H1 (cell line): ENCODE measurements around the gene WBP1L. TPM values are rescaled to one million over a fixed set of nuclear protein-coding genes. Genes with fewer than 3 reads are reported as not detected.

ENCODE experiments used
- CTCF ChIA-PET: fragments of 300-600 bp; sonication (Branson Sonifier 250); formaldehyde crosslinking; loops from one replicate; lab custom pipeline; 2021; ENCODE audit not compliant: partially characterized antibody; lab: Charles Lee
- POLR2A ChIA-PET: fragments of 300-600 bp; sonication (Branson Sonifier 250); formaldehyde crosslinking; loops from one replicate; lab custom pipeline; 2021; ENCODE audit warnings: inconsistent platforms; ENCODE audit not compliant: partially characterized antibody; lab: Charles Lee
- DNase-seq, 2 experiments: peaks; one replicate each; pipeline versions ENCODE4 v3.0.0 to v3.0.0-alpha.2; 2010 to 2022; ENCODE audit warnings: low spot score in 2 of 2, low read depth in 1 of 2, mixed read lengths in 1 of 2
- FAIRE-seq: peaks from 2 replicates; lab custom pipeline; 2011; peaks lifted over from hg19 to GRCh38; lab: Jason Lieb, UNC
- H2AFZ ChIP-seq: 2 replicates; pipeline ENCODE4 v1.8.1; 2012; ENCODE audit warnings: low read length, inconsistent platforms
- H2AK5ac ChIP-seq: 2 replicates; pipeline ENCODE4 v1.6.1; 2013; ENCODE audit warnings: low read depth, low read length
- H2BK120ac ChIP-seq: replicated peaks from 2 replicates; pipeline ENCODE3; 2013; ENCODE audit warnings: low read depth, low read length, inconsistent platforms
- H2BK12ac ChIP-seq: 2 replicates; pipeline ENCODE4 v1.6.1; 2013; ENCODE audit warnings: low read depth, low read length
- H2BK15ac ChIP-seq: 2 replicates; pipeline ENCODE4 v1.6.1; 2013; ENCODE audit warnings: low read length
- H2BK20ac ChIP-seq: 2 replicates; pipeline ENCODE4 v1.6.1; 2013; ENCODE audit warnings: low read length
- H2BK5ac ChIP-seq: 2 replicates; pipeline ENCODE4 v1.6.1; 2013; ENCODE audit warnings: low read depth, low read length
- H3K14ac ChIP-seq: 2 replicates; pipeline ENCODE4 v1.6.1; 2013; ENCODE audit warnings: inconsistent platforms; ENCODE audit not compliant: insufficient read length
- H3K18ac ChIP-seq: 2 replicates; pipeline ENCODE4 v1.6.1; 2013; ENCODE audit warnings: low read length; ENCODE audit errors: extremely low read depth
- H3K23ac ChIP-seq: 2 replicates; pipeline ENCODE4 v1.6.1; 2013; ENCODE audit warnings: inconsistent platforms; ENCODE audit not compliant: insufficient read length
- H3K23me2 ChIP-seq: 2 replicates; pipeline ENCODE4 v1.6.1; 2013; ENCODE audit warnings: low read depth, low read length
- H3K27ac ChIP-seq: 2 replicates; pipeline ENCODE4 v1.6.1; 2011; ENCODE audit warnings: low read depth, low read length, inconsistent platforms
- H3K27me3 ChIP-seq, 4 experiments: replicated peaks in 1 of 4; 1 replicate in 1 of 4; 2 replicates in 3 of 4; pipeline versions ENCODE4 v1.6.1 to v1.8.1; 2011 to 2013; ENCODE audit warnings: low read length in 3 of 4, mild to moderate bottlenecking in 3 of 4, inconsistent platforms in 2 of 4, mixed read lengths in 2 of 4, moderate library complexity in 1 of 4; ENCODE audit not compliant: control insufficient read depth in 3 of 4, insufficient read depth in 3 of 4; ENCODE audit errors: extremely low read depth in 1 of 4
- H3K36me3 ChIP-seq, 4 experiments: 2 replicates each; pipeline versions ENCODE4 v1.6.1 to v1.8.1; 2011 to 2013; ENCODE audit warnings: mild to moderate bottlenecking in 4 of 4, low read length in 3 of 4, moderate library complexity in 2 of 4, control low read depth in 1 of 4, inconsistent platforms in 1 of 4; ENCODE audit not compliant: insufficient read depth in 4 of 4, control insufficient read depth in 2 of 4
- H3K4ac ChIP-seq: replicated peaks from 2 replicates; pipeline ENCODE3; 2013; ENCODE audit warnings: low read length, low read depth, mixed read lengths, inconsistent platforms; ENCODE audit not compliant: insufficient read length
- H3K4me1 ChIP-seq, 4 experiments: replicated peaks in 1 of 4; 1 replicate in 1 of 4; 2 replicates in 3 of 4; pipeline versions ENCODE4 v1.6.1 to v1.8.1; 2011 to 2013; ENCODE audit warnings: low read length in 3 of 4, inconsistent platforms in 2 of 4, mixed read lengths in 1 of 4; ENCODE audit not compliant: insufficient read depth in 4 of 4, control insufficient read depth in 3 of 4
- H3K4me2 ChIP-seq, 2 experiments: 2 replicates each; pipeline versions ENCODE4 v1.6.1 to v1.8.1; 2011 to 2013; ENCODE audit warnings: low read depth in 2 of 2, low read length in 2 of 2, control low read depth in 1 of 2, inconsistent platforms in 1 of 2, mild to moderate bottlenecking in 1 of 2; ENCODE audit not compliant: insufficient read depth in 1 of 2
- H3K4me3 ChIP-seq, 4 experiments: fragments of 200-600, 300-600 bp in 1 of 4; sonication (generic), shearing (Covaris generic), sonication (Bioruptor Twin) in 1 of 4; 2 replicates each; pipeline versions ENCODE4 v1.5.1 to v1.8.1; 2011 to 2016; ENCODE audit warnings: low read length in 4 of 4, low read depth in 3 of 4, control low read depth in 2 of 4, inconsistent platforms in 2 of 4, mild to moderate bottlenecking in 2 of 4, mixed read lengths in 1 of 4, moderate library complexity in 1 of 4; ENCODE audit not compliant: insufficient read depth in 2 of 4; ENCODE audit errors: extremely low read depth in 1 of 4
- H3K56ac ChIP-seq: replicated peaks from 2 replicates; pipeline ENCODE3; 2013; ENCODE audit warnings: low read depth, mild to moderate bottlenecking, mixed read lengths, low read length, inconsistent platforms; ENCODE audit not compliant: insufficient read length
- H3K79me1 ChIP-seq: 2 replicates; pipeline ENCODE4 v1.6.1; 2013; ENCODE audit warnings: low read depth, low read length, control low read depth
- H3K79me2 ChIP-seq, 2 experiments: 2 replicates each; pipeline versions ENCODE4 v1.6.1 to v1.8.1; 2012 to 2013; ENCODE audit warnings: low read length in 2 of 2, mild to moderate bottlenecking in 2 of 2, inconsistent platforms in 1 of 2; ENCODE audit not compliant: insufficient read depth in 2 of 2, control insufficient read depth in 1 of 2
- H3K9ac ChIP-seq, 4 experiments: replicated peaks in 1 of 4; 1 replicate in 1 of 4; 2 replicates in 3 of 4; pipeline versions ENCODE4 v1.6.1 to v1.8.1; 2011 to 2013; ENCODE audit warnings: low read depth in 3 of 4, low read length in 3 of 4, control low read depth in 2 of 4, mild to moderate bottlenecking in 2 of 4, moderate library complexity in 2 of 4, inconsistent platforms in 1 of 4; ENCODE audit errors: extremely low read depth in 1 of 4
- H3K9me3 ChIP-seq, 2 experiments: 2 replicates each; pipeline versions ENCODE4 v1.6.1 to v1.8.1; 2012 to 2013; ENCODE audit warnings: mild to moderate bottlenecking in 2 of 2, moderate library complexity in 2 of 2, control low read depth in 1 of 2, inconsistent platforms in 1 of 2, low read depth in 1 of 2, low read length in 1 of 2, mixed read lengths in 1 of 2; ENCODE audit not compliant: insufficient read depth in 2 of 2
- H4K20me1 ChIP-seq, 2 experiments: replicated peaks in 1 of 2; 2 replicates each; pipeline versions ENCODE3 to v1.8.1; 2011 to 2013; ENCODE audit warnings: inconsistent platforms in 2 of 2, low read length in 2 of 2, mild to moderate bottlenecking in 1 of 2; ENCODE audit not compliant: insufficient read depth in 2 of 2, control insufficient read depth in 1 of 2
- H4K5ac ChIP-seq: 2 replicates; pipeline ENCODE4 v1.6.1; 2013; ENCODE audit warnings: low read length, low read depth, mixed read lengths, inconsistent platforms; ENCODE audit not compliant: insufficient read length
- H4K8ac ChIP-seq: 2 replicates; pipeline ENCODE4 v1.8.0; 2013; ENCODE audit warnings: mild to moderate bottlenecking, moderate library complexity, low read length, inconsistent platforms; ENCODE audit not compliant: insufficient read depth; ENCODE audit errors: extremely low read depth
- H4K91ac ChIP-seq: replicated peaks from 2 replicates; pipeline ENCODE3; 2013; ENCODE audit warnings: low read length, mixed read lengths, inconsistent platforms; ENCODE audit not compliant: insufficient read length
- CHD1 ChIP-seq: IDR thresholded peaks from 2 replicates; pipeline ENCODE4 v1.6.1; 2012; ENCODE audit warnings: low read depth, low read length, improper control_type of control experiment
- SUZ12 ChIP-seq: fragments of 200-600 bp; sonication (generic); IDR thresholded peaks from 2 replicates; pipeline ENCODE4 v1.6.1; 2012; ENCODE audit warnings: mild to moderate bottlenecking, inconsistent platforms, low read length, moderate library complexity, mixed read lengths
- WGBS, 2 experiments: shearing (Covaris generic) in 1 of 2; methylation state at CpG; one replicate each; pipeline versions ENCODE4 v1.1.6 to v1.1.7; 2013 to 2015; ENCODE audit warnings: low lambda C conversion rate in 2 of 2, mixed read lengths in 2 of 2, inconsistent platforms in 1 of 2, low coverage in 1 of 2, missing lambda C conversion rate in 1 of 2; ENCODE audit not compliant: insufficient replicate concordance in 2 of 2, insufficient coverage in 1 of 2, insufficient read length in 1 of 2; ENCODE audit errors: extremely low coverage in 1 of 2, missing lambda C conversion rate in 1 of 2; 5-methylcytosine and 5-hydroxymethylcytosine counted together
- polyA plus RNA-seq, 7 experiments: library from polyadenylated mRNA; depleted of rRNA in 3 of 7; stranded (reverse) in 5 of 7; unstranded in 2 of 7; fragments of >200 nt in 5 of 7; fragments of 200-250 nt in 2 of 7; gene quantifications; 1 replicate in 5 of 7; 2 replicates in 1 of 7; 4 replicates in 1 of 7; pipeline versions ENCODE4 v1.2.1 to v1.2.3, GENCODE V29; 2011 to 2013; ENCODE audit warnings: missing spikeins in 2 of 7, mixed read lengths in 2 of 7
- total RNA-seq: library from RNA; stranded (reverse); fragmentation: NEBNext Ultra II Directional; extraction: Animal tissue kit (Norgen Biotek cat#: 25700); gene quantifications from 2 replicates; pipeline ENCODE4 v1.2.1, GENCODE V29; 2021

Gene WBP1L
- total and polyA plus RNA-seq, 2 of the 8 experiments (the other 6 are each of a cell fraction or from before 2014, with no cell fraction given) = 26.6 to 29.9 TPM

DNA sequence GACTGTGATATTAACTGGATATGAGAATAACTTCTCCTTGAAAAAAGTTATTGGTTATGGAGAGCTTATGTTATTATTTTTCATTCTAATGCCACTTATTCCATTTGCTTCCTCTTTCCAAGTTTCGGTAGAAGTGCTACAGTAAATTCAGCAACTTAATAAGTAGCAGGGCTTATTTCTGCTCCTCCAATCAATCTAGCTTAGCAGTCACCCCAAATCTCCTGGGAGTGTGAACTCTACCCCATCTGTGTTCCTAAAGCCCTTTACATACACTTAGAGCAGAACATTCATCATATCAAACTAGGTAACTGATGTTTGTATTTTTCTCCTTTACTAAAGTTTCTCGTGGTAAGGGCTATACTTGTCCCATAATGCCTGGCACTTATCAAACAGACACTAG lies 38.2 kb upstream of the WBP1L start:
- Histone ChIP-seq H3K14ac (no peak overlapping the region), H2AK5ac (no peak overlapping the region), H4K8ac (no peak overlapping the region), H3K23me2 (no peaks in the 10 kb centered on the region), H3K79me2 (peaks cover 0 to 16% of the 10 kb centered on the region in 2 experiments; a peak in 2 of 4 replicates), H3K23ac (no peak overlapping the region), H3K4me1 (no peaks in the 10 kb centered on the region; a peak in 1 of 7 replicates), H2BK15ac (no peak overlapping the region), H3K4ac (no peak overlapping the region), H3K27ac (no peak overlapping the region), H2BK20ac (no peak overlapping the region), H3K18ac (no peak overlapping the region), H3K9ac (no peak overlapping the region), H2BK12ac (no peak overlapping the region), H3K56ac (no peak overlapping the region), H3K9me3 (no peaks in the 10 kb centered on the region), H3K79me1 (no peaks in the 10 kb centered on the region; the same call in 1 of the 2 replicates), H3K4me3 (no peak overlapping the region), H3K27me3 (no peaks in the 10 kb centered on the region), H2BK5ac (no peak overlapping the region), H4K20me1 (peaks cover 0 to 4% of the 10 kb centered on the region in 2 experiments), H3K36me3 (0 out of 8 replicates have a peak, but pooled peaks cover 0 to 4% (median 0%) of the 10 kb centered on the region in 4 experiments), H4K5ac (no peak overlapping the region), H2BK120ac (no peak overlapping the region), H2AFZ (no peak overlapping the region), H3K4me2 (no peak overlapping the region), H4K91ac (no peak overlapping the region)
- FAIRE-seq = no peak
- CTCF ChIA-PET = no interaction called here
- TF ChIP-seq CHD1 (no peak), SUZ12 (no peak)
- 96% methylated on average over 2 of the region's 2 CpGs; no CpG with 5 or more reads in 1 of the 2 experiments for WGBS, 2 experiments
- no peak for DNase-seq
- POLR2A ChIA-PET = no interaction called here
